Liver (tissue), 9 donors: Measurements from ENCODE around the gene IQSEC1. TPM values are rescaled to one million over a fixed set of nuclear protein-coding genes. Genes with fewer than 3 reads are reported as not detected.
A peak's percentile ranks its signal among the peaks of the same experiment; 100 is the strongest.

Experiments used
- DNase-seq: peaks from one replicate; pipeline ENCODE4 v3.0.0-alpha.2; 2017; ENCODE audit warnings: low spot score
- H3K27ac ChIP-seq, 2 donors: one replicate each; pipeline ENCODE4 v1.7.0; 2013; ENCODE audit warnings: inconsistent platforms in 2 of 2, low read length in 2 of 2, control low read depth in 1 of 2, low read depth in 1 of 2, mild to moderate bottlenecking in 1 of 2
- H3K27me3 ChIP-seq, 4 donors: one replicate each; pipeline versions ENCODE4 v1.6.1 to v1.7.0; 2013; ENCODE audit warnings: low read length in 3 of 4, inconsistent platforms in 1 of 4, mild to moderate bottlenecking in 1 of 4, moderate library complexity in 1 of 4; ENCODE audit not compliant: control insufficient read depth in 4 of 4, insufficient read depth in 4 of 4
- H3K36me3 ChIP-seq, 4 donors: one replicate each; pipeline versions ENCODE4 v1.6.1 to v1.7.0; 2013; ENCODE audit warnings: low read length in 3 of 4, mild to moderate bottlenecking in 3 of 4, low read depth in 1 of 4, moderate library complexity in 1 of 4; ENCODE audit not compliant: control insufficient read depth in 4 of 4, insufficient read depth in 3 of 4
- H3K4me1 ChIP-seq, 4 donors: one replicate each; pipeline versions ENCODE4 v1.6.1 to v1.7.0; 2013; ENCODE audit warnings: low read length in 3 of 4, mild to moderate bottlenecking in 3 of 4, moderate library complexity in 1 of 4; ENCODE audit not compliant: control insufficient read depth in 4 of 4, insufficient read depth in 4 of 4
- H3K4me3 ChIP-seq, 3 donors: one replicate each; pipeline versions ENCODE4 v1.6.1 to v1.7.0; 2013; ENCODE audit warnings: low read length in 3 of 3, control low read depth in 1 of 3, low read depth in 1 of 3, mild to moderate bottlenecking in 1 of 3
- H3K9ac ChIP-seq, 2 donors: one replicate each; pipeline ENCODE4 v1.7.0; 2013; ENCODE audit warnings: low read length in 2 of 2, mild to moderate bottlenecking in 2 of 2, moderate library complexity in 2 of 2, control low read depth in 1 of 2, low read depth in 1 of 2
- H3K9me3 ChIP-seq, 4 donors: one replicate each; pipeline versions ENCODE4 v1.6.1 to v1.7.0; 2013; ENCODE audit warnings: low read length in 3 of 4; ENCODE audit not compliant: control insufficient read depth in 4 of 4
- EGR1 ChIP-seq, 2 donors: IDR thresholded peaks; 2 replicates each; pipeline ENCODE4 v1.6.1; 2016 to 2018; ENCODE audit warnings: antibody characterized with exemption in 2 of 2, low read depth in 2 of 2
- FOXA2 ChIP-seq: IDR thresholded peaks from 2 replicates; pipeline ENCODE4 v1.6.1; 2016; ENCODE audit warnings: antibody characterized with exemption
- HNF4G ChIP-seq: IDR thresholded peaks from 2 replicates; pipeline ENCODE4 v1.6.1; 2016; ENCODE audit warnings: antibody characterized with exemption
- JUND ChIP-seq, 2 donors: IDR thresholded peaks; 2 replicates each; pipeline ENCODE4 v1.6.1; 2016; ENCODE audit warnings: antibody characterized with exemption in 2 of 2
- NR2F2 ChIP-seq: IDR thresholded peaks from 2 replicates; pipeline ENCODE4 v1.6.1; 2016; ENCODE audit warnings: antibody characterized with exemption
- RAD21 ChIP-seq, 2 donors: IDR thresholded peaks; 2 replicates each; pipeline ENCODE4 v1.6.1; 2016; ENCODE audit warnings: antibody characterized with exemption in 2 of 2, mild to moderate bottlenecking in 2 of 2
- RXRA ChIP-seq, 2 donors: IDR thresholded peaks; 2 replicates each; pipeline ENCODE4 v1.6.1; 2017 to 2018; ENCODE audit warnings: antibody characterized with exemption in 2 of 2, mild to moderate bottlenecking in 1 of 2
- SP1 ChIP-seq: IDR thresholded peaks from 2 replicates; pipeline ENCODE4 v1.6.1; 2018; ENCODE audit warnings: antibody characterized with exemption, mild to moderate bottlenecking
- WGBS: extraction: QIAGEN DNeasy Blood & Tissue Kit; methylation state at CpG from one replicate; pipeline ENCODE4 v1.1.7; 2013; 5-methylcytosine and 5-hydroxymethylcytosine counted together
- polyA plus RNA-seq, 2 donors: library from polyadenylated mRNA; stranded (reverse) in 1 of 2; unstranded in 1 of 2; fragments of 200-250 nt in 1 of 2; fragments of >200 nt in 1 of 2; fragmentation: Nextera tagmentation in 1 of 2; extraction: Ambion mirVana in 1 of 2; gene quantifications; one replicate each; pipeline versions ENCODE4 v1.2.1 to v1.2.3, GENCODE V29; 2013 to 2015
- total RNA-seq, 2 donors: library from RNA; depleted of rRNA; stranded (reverse); fragments of >200 nt; gene quantifications; one replicate each; pipeline ENCODE4 v1.2.3, GENCODE V29; 2014
- TF ChIP-seq, protein P1 (sequence below): IDR thresholded peaks from 2 replicates; pipeline ENCODE4 v1.6.1; 2016; ENCODE audit warnings: antibody characterized with exemption
- TF ChIP-seq, protein P2 (sequence below): IDR thresholded peaks from 2 replicates; pipeline ENCODE4 v1.6.1; 2016; ENCODE audit warnings: antibody characterized with exemption, mild to moderate bottlenecking
- TF ChIP-seq, protein P3 (sequence below): fragments of 150-350 bp; IDR thresholded peaks from 2 replicates; pipeline ENCODE4 v1.5.1; 2017; ENCODE audit warnings: improper control_type of control experiment, low read depth, low read length; ENCODE audit not compliant: missing input control
- donor health status: healthy.
- donor health status: healthy.
- donor health status: healthy.
- donor health status: healthy.
- donor health status: healthy.

IQSEC1 gene
- total and polyA plus RNA-seq, 4 donors = 12.7 to 56.0 (median 36.2) TPM

DNA sequence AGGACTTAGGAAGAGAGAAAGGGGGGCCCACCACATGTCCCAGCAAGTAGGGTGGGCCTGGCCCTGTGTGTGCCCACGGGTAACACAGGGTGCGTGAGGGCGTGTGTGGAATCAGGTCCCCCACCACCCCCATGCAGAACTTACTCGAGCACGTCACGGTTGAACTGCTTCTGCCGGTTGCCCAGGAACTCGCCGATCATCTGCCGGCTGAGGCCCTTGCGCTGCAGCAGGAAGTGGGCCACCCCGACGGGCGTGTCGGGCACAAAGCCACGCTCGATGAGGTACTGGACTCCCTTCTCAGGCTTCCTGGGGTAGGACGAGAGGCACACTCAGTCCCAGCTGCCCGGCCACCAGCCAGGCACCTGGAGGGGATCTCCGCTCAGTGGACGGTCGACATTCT, 148.8 kb downstream of the IQSEC1 start (continued):
- TF ChIP-seq, protein P1, sequence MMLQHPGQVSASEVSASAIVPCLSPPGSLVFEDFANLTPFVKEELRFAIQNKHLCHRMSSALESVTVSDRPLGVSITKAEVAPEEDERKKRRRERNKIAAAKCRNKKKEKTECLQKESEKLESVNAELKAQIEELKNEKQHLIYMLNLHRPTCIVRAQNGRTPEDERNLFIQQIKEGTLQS = no peak
- TF ChIP-seq SP1 = no peak
- TF ChIP-seq FOXA2 = no peak
- TF ChIP-seq RAD21 (IDR thresholded peaks at IDR 0.05) = no peak
- TF ChIP-seq EGR1 (IDR thresholded peaks at IDR 0.05; ENCODE audit: low read depth in 2 of 2) = no peak
- TF ChIP-seq RXRA (IDR thresholded peaks at IDR 0.05) = no peak

DNA sequence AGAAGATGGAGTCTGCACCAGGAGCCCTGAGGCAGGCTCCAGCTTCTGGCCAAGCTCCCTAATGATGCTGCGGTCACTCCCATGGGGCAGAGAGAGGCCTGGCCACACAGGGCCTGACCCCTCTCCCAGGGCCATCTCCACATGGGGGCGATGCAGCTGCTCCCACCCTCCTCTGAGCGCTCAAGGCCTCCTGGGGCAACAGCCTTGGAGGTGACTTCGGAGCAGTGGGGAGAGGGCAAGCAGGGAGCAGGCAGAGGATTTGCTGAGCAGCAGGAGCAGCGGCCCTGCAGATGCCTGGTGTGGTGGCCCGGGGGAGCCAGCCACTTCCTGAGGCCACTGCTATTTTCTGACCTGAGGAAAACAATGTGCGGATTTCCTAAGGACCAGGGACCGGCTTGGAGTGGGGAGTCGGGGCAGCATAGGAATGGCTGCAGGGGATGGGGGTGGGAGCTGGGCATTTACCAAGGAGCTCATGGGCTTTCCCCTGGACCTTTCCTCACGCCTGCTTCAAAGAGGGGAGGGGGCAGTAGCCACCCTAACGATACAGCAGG, 150.3 kb downstream of the IQSEC1 start:
- Histone ChIP-seq H3K9ac (no peak overlapping the region), H3K27ac (no peak overlapping the region), H3K4me1 (no peaks in the 10 kb centered on the region), H3K36me3 (peaks cover 4 to 72% (median 43%) of the 10 kb centered on the region in 4 donors), H3K9me3 (no peaks in the 10 kb centered on the region), H3K27me3 (no peaks in the 10 kb centered on the region), H3K4me3 (no peak overlapping the region)
- WGBS = 88% methylated on average over 11 of the region's 11 CpGs
- TF ChIP-seq HNF4G (no peak), EGR1 (IDR thresholded peaks at IDR 0.05; ENCODE audit: low read depth in 2 of 2) (no peak), NR2F2 (peak; percentile 23)
- TF ChIP-seq, protein P2, sequence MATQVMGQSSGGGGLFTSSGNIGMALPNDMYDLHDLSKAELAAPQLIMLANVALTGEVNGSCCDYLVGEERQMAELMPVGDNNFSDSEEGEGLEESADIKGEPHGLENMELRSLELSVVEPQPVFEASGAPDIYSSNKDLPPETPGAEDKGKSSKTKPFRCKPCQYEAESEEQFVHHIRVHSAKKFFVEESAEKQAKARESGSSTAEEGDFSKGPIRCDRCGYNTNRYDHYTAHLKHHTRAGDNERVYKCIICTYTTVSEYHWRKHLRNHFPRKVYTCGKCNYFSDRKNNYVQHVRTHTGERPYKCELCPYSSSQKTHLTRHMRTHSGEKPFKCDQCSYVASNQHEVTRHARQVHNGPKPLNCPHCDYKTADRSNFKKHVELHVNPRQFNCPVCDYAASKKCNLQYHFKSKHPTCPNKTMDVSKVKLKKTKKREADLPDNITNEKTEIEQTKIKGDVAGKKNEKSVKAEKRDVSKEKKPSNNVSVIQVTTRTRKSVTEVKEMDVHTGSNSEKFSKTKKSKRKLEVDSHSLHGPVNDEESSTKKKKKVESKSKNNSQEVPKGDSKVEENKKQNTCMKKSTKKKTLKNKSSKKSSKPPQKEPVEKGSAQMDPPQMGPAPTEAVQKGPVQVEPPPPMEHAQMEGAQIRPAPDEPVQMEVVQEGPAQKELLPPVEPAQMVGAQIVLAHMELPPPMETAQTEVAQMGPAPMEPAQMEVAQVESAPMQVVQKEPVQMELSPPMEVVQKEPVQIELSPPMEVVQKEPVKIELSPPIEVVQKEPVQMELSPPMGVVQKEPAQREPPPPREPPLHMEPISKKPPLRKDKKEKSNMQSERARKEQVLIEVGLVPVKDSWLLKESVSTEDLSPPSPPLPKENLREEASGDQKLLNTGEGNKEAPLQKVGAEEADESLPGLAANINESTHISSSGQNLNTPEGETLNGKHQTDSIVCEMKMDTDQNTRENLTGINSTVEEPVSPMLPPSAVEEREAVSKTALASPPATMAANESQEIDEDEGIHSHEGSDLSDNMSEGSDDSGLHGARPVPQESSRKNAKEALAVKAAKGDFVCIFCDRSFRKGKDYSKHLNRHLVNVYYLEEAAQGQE = no peak
- DNase-seq = no peak

DNA sequence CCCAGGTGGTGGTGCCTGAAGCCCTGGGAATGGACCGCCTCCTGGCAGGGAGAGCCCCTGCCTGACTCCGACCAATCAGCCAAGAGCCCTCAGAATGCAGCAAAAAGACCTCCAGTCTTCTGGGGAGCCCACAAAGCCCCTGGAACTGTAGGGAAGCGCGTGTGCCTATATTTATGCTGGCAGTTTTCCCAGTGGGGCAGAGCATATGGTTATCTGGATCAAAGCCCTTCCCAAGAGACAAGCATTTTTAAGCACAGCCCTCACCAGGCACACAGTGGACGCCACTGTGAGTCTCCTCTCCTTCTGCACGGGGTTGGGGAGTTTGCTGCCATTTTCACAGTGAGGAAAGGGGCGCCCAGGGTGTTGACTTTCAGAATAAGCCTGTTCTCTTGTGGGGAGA, 150.9 kb downstream of the IQSEC1 start:
- H3K4me1 ChIP-seq = no peaks in the 10 kb centered on the region
- no peak overlapping the region for H3K9ac ChIP-seq
- WGBS = 89% methylated on average over 7 of the region's 7 CpGs
- H3K36me3 ChIP-seq = peaks cover 4 to 79% (median 46%) of the 10 kb centered on the region in 4 donors
- H3K9me3 ChIP-seq = no peaks in the 10 kb centered on the region
- H3K4me3 ChIP-seq = no peak overlapping the region
- H3K27ac ChIP-seq = no peak overlapping the region
- no peak for TF ChIP-seq RAD21 (IDR thresholded peaks at IDR 0.05)
- TF ChIP-seq, protein P1 = no peak
- no peak for TF ChIP-seq FOXA2
- no peak for TF ChIP-seq JUND (IDR thresholded peaks at IDR 0.05)
- TF ChIP-seq, protein P3, sequence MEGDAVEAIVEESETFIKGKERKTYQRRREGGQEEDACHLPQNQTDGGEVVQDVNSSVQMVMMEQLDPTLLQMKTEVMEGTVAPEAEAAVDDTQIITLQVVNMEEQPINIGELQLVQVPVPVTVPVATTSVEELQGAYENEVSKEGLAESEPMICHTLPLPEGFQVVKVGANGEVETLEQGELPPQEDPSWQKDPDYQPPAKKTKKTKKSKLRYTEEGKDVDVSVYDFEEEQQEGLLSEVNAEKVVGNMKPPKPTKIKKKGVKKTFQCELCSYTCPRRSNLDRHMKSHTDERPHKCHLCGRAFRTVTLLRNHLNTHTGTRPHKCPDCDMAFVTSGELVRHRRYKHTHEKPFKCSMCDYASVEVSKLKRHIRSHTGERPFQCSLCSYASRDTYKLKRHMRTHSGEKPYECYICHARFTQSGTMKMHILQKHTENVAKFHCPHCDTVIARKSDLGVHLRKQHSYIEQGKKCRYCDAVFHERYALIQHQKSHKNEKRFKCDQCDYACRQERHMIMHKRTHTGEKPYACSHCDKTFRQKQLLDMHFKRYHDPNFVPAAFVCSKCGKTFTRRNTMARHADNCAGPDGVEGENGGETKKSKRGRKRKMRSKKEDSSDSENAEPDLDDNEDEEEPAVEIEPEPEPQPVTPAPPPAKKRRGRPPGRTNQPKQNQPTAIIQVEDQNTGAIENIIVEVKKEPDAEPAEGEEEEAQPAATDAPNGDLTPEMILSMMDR = no peak
- no peak for DNase-seq
- no peaks in the 10 kb centered on the region for H3K27me3 ChIP-seq
